ENCODE measurements around the gene ROR1.

Gene ROR1

DNA sequence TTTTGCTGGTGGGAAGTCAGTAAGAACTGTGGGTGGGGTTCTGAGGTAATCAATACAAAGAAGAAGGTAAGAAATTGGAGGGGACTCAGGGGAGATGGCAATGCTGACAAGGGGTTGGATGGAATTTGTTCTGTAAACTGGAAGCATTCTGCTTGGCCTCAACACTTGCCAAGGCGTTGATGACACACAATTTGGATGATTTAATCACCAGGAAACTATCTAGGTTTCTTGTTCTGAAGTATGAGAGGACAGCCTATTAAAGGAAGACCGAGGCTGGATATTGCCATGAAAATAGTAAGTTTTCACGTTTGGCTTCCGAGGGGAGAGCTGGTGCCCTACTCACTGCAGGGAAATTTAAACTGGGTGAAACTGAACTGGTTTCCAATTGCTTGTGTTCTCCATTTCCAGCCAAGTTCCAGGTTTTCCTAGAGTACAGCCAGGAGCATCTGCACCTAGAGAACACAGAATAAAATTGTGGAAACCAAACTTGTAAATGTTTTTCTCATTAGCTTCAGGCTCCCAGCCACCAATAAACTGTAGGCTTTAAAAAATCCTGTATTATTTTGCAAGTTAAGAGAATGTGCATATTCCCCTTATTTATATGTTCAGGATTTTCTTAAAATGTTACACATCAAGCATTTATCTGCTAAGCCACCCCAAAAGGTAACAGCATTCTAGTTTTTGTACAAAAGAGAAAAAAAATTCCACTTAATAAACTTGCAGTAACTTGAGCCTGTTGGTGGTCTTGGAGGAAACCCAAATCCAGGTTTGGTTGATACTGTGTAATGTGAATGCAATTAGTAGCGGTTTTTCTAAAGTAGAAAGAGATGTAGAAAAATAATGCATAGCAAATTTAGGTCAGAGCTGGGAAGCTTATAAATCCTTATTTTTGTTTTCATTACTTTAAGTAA lies 53.8 kb downstream of the ROR1 start:
- ChIA-PET POLR2A (no interaction called here), CTCF (no interaction called here)
- no peak overlapping the region for H3K4me3 ChIP-seq (ENCODE audit: low read depth, low read length)
- no peak for DNase-seq (ENCODE audit: low read depth, low spot score)
- TF ChIP-seq, protein P1, sequence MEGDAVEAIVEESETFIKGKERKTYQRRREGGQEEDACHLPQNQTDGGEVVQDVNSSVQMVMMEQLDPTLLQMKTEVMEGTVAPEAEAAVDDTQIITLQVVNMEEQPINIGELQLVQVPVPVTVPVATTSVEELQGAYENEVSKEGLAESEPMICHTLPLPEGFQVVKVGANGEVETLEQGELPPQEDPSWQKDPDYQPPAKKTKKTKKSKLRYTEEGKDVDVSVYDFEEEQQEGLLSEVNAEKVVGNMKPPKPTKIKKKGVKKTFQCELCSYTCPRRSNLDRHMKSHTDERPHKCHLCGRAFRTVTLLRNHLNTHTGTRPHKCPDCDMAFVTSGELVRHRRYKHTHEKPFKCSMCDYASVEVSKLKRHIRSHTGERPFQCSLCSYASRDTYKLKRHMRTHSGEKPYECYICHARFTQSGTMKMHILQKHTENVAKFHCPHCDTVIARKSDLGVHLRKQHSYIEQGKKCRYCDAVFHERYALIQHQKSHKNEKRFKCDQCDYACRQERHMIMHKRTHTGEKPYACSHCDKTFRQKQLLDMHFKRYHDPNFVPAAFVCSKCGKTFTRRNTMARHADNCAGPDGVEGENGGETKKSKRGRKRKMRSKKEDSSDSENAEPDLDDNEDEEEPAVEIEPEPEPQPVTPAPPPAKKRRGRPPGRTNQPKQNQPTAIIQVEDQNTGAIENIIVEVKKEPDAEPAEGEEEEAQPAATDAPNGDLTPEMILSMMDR (IDR thresholded peaks at IDR 0.05; ENCODE audit: insufficient read depth, low read length, missing control alignments), result no peak

DNA sequence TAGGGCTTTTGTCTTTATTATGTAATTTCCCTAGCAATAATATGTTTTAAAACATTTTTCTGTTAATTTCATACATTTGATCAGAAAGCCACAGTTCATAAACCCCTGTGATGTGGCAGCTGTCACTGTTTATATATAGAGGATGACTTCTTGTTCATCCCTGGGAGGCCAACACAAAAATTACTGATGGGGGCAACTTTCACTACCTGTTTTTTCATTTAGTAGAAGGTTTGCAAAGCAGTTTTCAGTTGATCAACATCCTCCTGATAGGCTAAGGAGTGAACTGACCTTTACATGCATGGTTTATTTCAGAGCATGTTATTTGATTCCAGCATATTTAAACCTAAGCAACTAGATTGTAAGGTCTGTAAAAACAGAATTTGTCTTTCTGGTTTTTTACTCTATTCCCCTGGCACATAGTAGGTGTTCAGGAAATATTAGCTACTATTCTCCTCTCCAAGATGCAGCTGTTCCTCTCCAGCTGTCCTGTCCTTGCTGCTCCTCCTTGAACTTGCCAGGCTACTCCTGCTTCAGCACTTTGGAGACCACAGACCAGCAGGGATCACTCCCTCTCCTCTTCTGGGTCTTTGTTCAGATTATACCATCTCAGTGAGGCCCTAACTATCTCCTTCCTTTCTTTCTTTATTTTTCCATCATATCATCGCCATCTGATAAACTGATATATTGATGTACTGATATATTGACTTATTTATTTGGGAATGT lies 54.7 kb downstream of the ROR1 start:
- POLR2A ChIA-PET, result no interaction called here
- DNase-seq (ENCODE audit: low read depth, low spot score), result no peak
- H3K4me3 ChIP-seq (ENCODE audit: low read depth, low read length), result no peak overlapping the region
- TF ChIP-seq, protein P1 (IDR thresholded peaks at IDR 0.05; ENCODE audit: insufficient read depth, low read length, missing control alignments), result no peak
- CTCF ChIA-PET, result interaction anchor here (0.6 to 1.8 kb wide), 3 partner anchors 20 to 308 kb away, joined by 3 to 6 read pairs (median 4); no protein-coding TSS in a partner anchor

DNA sequence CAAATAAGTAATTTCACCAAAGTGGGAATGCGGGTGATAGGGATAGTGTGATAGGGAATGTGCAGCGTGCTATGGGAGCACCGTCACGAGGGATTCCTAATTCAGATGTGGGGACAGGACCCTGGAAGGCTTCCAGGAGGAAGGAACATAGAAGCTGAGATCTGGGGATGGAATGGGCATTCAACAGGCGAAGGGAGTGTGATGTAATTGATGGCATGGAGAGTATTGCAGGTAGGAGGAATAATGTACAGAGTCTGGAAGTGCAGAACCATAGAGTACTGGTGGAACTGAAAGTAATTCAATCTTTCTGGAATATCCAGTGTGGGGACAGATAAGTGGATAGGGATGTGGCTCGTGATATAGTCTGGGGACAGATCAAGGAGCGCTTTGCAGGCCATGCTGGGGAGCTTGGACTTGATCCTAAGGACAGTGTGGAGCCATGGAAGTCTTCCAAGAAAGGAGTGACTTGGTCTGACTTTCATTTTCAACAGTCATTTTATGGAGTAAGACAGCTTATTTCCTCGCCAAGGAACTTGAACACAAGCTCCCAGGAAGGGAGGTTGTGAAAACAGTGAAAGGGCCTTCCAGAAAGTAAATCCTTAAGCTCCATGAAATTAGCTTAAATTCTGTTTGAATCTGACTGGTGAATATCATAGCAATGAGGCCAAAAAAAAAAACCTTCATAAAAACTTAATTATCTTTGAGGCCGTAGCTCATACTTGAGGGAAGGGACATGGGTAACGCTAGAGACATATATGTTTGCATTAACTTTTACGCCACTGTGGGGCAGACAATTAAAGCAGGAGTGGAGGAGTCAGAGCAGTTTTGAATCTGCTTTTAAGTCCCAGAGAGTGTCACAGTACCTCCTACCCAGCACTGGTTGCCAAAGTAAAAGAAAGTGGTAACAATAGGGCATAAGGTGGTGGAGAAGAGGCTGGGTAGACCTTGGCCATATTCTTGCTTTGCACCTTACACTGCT lies 55.8 kb downstream of the ROR1 start:
- POLR2A ChIA-PET, result no interaction called here
- TF ChIP-seq, protein P1 (IDR thresholded peaks at IDR 0.05; ENCODE audit: insufficient read depth, low read length, missing control alignments), result no peak
- CTCF ChIA-PET, result interaction anchor here (0.6 to 1.8 kb wide), 4 partner anchors 19 to 307 kb away, joined by 3 to 6 read pairs (median 4); no protein-coding TSS in a partner anchor
- DNase-seq (ENCODE audit: low read depth, low spot score), result no peak
- H3K4me3 ChIP-seq (ENCODE audit: low read depth, low read length), result no peak overlapping the region

DNA sequence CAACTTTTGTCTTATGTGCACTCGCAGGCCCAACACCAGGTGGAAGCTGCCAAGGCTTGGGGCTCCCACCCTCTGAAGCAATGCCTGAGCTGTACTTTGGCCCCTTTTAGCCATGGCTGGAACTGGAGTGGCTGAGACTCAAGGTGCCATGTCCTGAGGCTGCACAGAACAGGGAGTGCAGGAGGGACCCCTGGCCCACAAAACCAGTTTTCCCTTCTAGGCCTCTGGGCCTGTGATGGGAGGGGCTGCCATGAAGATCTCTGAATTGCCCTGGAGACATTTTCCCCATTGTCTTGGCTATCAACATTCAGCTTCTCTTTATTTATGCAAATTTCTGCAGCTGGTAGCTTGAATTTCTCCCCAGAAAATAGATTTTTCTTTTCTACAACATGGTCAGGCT lies 57.6 kb downstream of the ROR1 start:
- POLR2A ChIA-PET, result no interaction called here

DNA sequence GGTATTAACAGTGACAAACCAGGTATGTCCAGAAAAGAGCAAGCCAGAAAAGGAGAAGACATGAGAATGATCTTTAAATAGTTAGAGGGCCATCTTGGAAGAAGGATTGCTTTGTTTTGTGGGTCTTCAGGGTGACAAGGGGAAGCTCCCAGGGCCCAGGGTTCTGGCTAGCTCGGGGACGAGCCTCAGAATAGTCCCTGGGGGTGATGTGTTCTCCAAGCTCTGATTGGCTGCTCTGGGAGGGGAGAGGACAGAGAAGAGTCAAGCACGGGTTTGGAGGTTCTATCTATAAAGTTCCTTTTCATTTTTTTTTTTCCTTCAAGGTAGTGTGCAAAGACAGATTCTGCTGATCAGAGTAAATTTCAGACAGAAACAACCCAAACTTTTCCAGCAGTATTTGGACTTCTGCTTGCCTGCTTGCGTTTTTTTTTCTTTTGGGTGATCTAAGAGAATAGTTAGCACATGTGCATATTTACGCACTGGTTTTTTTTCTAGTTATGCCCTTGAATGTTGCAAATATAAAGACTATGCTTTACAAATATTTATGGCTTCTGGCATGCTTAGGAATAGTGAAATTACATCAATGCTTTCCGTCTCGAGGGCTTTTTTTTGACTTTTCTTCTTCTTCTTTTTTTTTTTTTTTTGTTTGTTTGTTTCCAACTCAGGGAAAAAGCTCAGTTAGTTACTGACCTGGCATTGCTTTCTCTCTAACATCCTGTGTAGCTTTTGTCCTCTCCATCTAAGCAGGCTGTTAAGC lies 59.7 kb downstream of the ROR1 start:
- TF ChIP-seq, protein P1 (IDR thresholded peaks at IDR 0.05; ENCODE audit: insufficient read depth, low read length, missing control alignments), result no peak
- CTCF ChIA-PET, result interaction anchor here (0.9 kb wide), 1 partner anchor 18 kb away, joined by 3 read pairs; no protein-coding TSS in a partner anchor

More for the DNA sequence above, 57.6 kb downstream of the ROR1 start:
- no peak for DNase-seq (ENCODE audit: low read depth, low spot score)
- CTCF ChIA-PET, result no interaction called here
- TF ChIP-seq, protein P1 (IDR thresholded peaks at IDR 0.05; ENCODE audit: insufficient read depth, low read length, missing control alignments), result no peak
- H3K4me3 ChIP-seq (ENCODE audit: low read depth, low read length), result no peak overlapping the region

More for the DNA sequence above, 59.7 kb downstream of the ROR1 start:
- POLR2A ChIA-PET, result no interaction called here
- no peak for DNase-seq (ENCODE audit: low read depth, low spot score)
- H3K4me3 ChIP-seq (ENCODE audit: low read depth, low read length), result no peak overlapping the region

All from AG04449 (cell line).